ENCODE measurements around the gene CFAP92. TPM values are rescaled to one million over a fixed set of nuclear protein-coding genes. Genes with fewer than 3 reads are reported as not detected.
A peak's percentile ranks its signal among the peaks of the same experiment; 100 is the strongest.

The CFAP92 gene
- polyA plus RNA-seq, 4 donors: 0.93 to 1.5 (median 1.2) TPM

GRCh38 chr3:129025691-129026435 lies 32.0 kb upstream of the CFAP92 start:
- no peak for DNase-seq (ENCODE audit: low read depth in 4 of 4, low spot score in 3 of 4)

GRCh38 chr3:129025108-129025507 lies 31.2 kb upstream of the CFAP92 start:
- no peak for DNase-seq (ENCODE audit: low read depth in 4 of 4, low spot score in 3 of 4)

DNA sequence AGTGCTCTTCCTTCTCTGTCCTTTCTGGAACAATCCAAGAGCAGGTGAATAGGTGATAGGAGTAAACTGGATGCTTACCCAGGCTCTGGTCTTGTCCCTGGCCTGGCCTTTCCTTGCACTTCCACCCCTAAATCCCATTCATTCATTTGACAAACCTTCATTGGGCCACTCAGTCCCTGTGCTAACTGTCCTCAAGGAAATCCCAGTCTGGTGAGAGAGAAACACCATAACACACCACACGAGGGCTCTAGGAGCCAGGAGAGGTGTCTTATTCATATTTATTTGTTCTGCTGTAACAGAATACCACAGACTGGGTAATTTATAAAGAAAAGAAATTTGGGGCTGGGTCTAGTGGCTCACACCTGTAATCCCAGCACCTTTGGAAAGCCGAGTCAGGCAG lies 30.0 kb upstream of the CFAP92 start:
- no peak for DNase-seq (ENCODE audit: low read depth in 4 of 4, low spot score in 3 of 4)

GRCh38 chr3:129023008-129023358 lies 29.1 kb upstream of the CFAP92 start:
- no peak for DNase-seq (ENCODE audit: low read depth in 4 of 4, low spot score in 3 of 4)

GRCh38 chr3:129022114-129023007 lies 28.5 kb upstream of the CFAP92 start:
- DNase-seq (ENCODE audit: low read depth in 4 of 4, low spot score in 3 of 4): peak in 3 of 4 donors; percentile 59 to 73 (median 72)

DNA sequence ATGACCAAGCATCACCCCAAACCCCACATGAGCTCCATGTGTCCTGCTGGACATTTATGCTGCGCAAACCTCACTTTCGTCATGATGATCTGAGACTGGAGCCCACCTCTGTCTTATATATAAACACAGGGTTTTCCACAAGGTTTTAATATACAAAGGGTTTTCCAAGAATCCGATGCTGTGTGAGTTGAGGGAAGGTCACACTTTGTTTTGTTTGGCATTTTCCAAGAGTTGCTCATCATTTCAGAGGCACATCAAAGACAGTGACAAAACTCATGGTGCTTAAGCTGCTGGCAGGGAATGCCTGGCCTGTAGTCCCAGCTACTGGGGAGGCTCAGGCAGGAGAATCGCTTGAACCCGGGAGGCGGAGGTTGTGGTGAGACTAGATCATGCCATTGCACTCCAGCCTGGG lies 27.3 kb upstream of the CFAP92 start:
- DNase-seq (ENCODE audit: low read depth in 4 of 4, low spot score in 3 of 4): no peak

GRCh38 chr3:129020691-129021090 lies 26.8 kb upstream of the CFAP92 start:
- no peak for DNase-seq (ENCODE audit: low read depth in 4 of 4, low spot score in 3 of 4)

DNA sequence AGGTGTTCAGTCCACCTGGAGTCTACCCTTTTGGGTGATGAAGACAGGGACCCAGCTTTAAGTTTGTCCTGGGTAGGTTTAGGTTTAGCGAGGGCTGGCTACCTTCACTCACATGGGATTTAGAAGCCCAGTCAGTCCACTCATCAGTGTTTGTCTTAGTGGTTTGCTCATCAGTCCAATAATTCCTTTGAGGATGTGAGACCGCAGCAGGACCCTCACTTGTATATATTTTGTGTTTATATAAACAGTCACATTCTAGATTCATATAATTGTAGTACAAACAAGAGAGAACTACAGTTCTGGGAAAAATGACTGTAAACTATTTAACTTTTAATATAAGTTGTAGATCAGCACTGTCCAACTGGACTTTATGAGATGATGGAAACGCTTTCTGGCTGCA lies 25.4 kb upstream of the CFAP92 start:
- no peak for DNase-seq (ENCODE audit: low read depth in 4 of 4, low spot score in 3 of 4)

- DNase-seq (ENCODE audit: low read depth in 4 of 4, low spot score in 3 of 4): no peak
Observed at GRCh38 chr3:129018751-129019150, 24.9 kb upstream of the CFAP92 start.

DNA sequence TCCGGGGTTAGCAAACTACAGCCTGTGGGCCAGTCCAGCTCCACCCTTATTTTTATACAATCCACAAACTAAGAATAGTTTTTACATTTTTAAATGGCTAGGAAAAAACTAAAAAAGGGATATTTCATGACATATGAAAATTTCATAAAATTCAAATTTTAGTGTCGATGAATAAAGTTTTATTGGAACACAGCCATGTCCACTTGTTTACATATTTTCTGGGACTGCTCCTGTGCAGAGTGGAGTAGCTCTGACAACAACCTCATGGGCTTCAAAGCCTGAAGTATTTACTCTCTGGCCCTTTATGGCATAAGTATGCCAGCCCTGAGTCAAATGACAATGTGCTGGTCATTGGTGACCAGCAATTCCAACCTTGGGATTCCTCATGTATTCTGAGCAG lies 24.4 kb upstream of the CFAP92 start:
- DNase-seq (ENCODE audit: low read depth in 4 of 4, low spot score in 3 of 4): no peak

DNA sequence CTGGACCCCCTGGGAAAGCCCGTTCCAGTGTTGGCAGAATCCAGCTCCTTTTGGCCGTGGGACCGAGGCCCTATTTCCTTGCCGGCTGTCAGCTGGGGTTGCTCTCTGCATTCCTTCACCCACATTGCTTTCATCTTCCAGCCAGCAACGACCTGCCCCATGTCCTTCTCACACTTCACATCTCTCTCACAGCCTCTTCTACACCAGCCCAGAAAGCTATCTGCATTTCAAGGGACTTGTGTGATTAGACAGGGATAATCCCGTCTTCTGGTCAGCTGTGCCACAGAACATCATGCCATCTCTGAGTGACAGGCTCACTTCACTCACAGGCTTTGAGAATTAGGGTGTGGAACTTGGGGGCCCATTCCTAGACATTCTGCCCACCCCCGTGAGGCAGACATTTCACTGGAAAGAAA lies 23.6 kb upstream of the CFAP92 start:
- DNase-seq (ENCODE audit: low read depth in 4 of 4, low spot score in 3 of 4): no peak

- no peak for DNase-seq (ENCODE audit: low read depth in 4 of 4, low spot score in 3 of 4)
Observed at GRCh38 chr3:129016720-129017483, 23.0 kb upstream of the CFAP92 start.

- DNase-seq (ENCODE audit: low read depth in 4 of 4, low spot score in 3 of 4): no peak
Observed at GRCh38 chr3:129016356-129016719, 22.5 kb upstream of the CFAP92 start.

- no peak for DNase-seq (ENCODE audit: low read depth in 4 of 4, low spot score in 3 of 4)
Observed at GRCh38 chr3:129015388-129016105, 21.7 kb upstream of the CFAP92 start.

DNA sequence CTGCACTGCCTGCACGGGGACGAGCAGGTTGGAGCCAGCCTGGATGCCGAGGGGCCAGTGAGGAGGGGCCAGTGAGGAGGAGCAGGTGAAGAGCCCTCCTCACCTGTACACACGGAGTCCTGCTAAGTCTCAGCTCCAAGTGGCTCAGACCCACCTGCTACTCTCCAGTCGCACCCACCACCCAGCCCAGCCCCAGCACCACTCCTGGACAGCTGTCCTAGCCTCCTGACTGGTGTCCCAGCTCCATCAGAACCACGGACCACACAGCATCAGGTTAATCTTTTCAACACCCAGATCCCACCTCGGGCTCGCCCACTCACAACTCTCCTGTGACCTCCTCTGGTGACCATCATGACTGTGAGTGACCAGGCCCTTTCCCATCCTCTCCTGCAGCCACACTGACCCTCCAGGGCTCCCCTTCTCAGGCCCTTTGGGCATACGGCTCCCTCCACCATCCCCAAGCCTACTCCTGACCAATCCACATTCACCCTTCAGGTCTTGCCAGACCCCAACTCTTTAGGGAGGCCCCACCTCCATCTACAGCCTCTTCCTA lies 21.0 kb upstream of the CFAP92 start:
- DNase-seq (ENCODE audit: low read depth in 4 of 4, low spot score in 3 of 4): no peak

- no peak for DNase-seq (ENCODE audit: low read depth in 4 of 4, low spot score in 3 of 4)
Observed at GRCh38 chr3:129014148-129014547, 20.3 kb upstream of the CFAP92 start.

DNA sequence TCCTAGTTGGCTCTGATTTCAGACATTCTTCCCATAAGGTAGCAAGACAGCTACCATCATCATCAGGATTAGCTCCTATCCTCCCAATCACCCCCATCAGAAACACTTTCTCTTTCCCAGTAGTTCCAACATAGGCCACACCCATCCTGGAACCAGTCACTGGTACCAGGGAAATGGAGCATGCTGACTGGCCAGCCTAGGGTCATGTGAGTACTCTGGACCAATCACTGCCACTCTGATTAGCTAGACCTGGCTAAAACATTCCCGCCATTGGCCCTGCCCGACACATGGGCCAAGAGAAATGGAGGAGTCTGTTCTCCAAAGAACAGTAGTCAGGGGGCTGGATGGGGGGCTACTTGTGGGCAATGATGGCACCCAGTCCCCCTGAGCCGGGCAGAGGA lies 19.6 kb upstream of the CFAP92 start:
- no peak for DNase-seq (ENCODE audit: low read depth in 4 of 4, low spot score in 3 of 4)

GRCh38 chr3:129010310-129010956 lies 16.6 kb upstream of the CFAP92 start:
- DNase-seq (ENCODE audit: low read depth in 4 of 4, low spot score in 3 of 4): no peak

- no peak for DNase-seq (ENCODE audit: low read depth in 4 of 4, low spot score in 3 of 4)
Observed at GRCh38 chr3:129009266-129009665, 15.4 kb upstream of the CFAP92 start.

- no peak for DNase-seq (ENCODE audit: low read depth in 4 of 4, low spot score in 3 of 4)
Observed at GRCh38 chr3:129007792-129008191, 13.9 kb upstream of the CFAP92 start.

All from right renal pelvis (tissue), 4 donors.